ENCODE data around the gene NGEF. TPM values are rescaled to one million over a fixed set of nuclear protein-coding genes. Genes with fewer than 3 reads are reported as not detected.

NGEF gene
- total and polyA plus RNA-seq, 5 donors from 2014 or later: 0.21 TPM; not detected in 4

GRCh38 chr2:233049194-233049761, 36.2 kb upstream of the NGEF start:
- H3K27me3 ChIP-seq (ENCODE audit: control insufficient read depth, insufficient read depth, low read length): no peaks in the 10 kb centered on the region
- Mint-ChIP-seq H3K9me3 (no peaks in the 10 kb centered on the region), H3K36me3 (no peaks in the 10 kb centered on the region), H3K4me3 (no peak overlapping the region), H3K4me1 (peaks cover 0 to 12% (median 6%) of the 10 kb centered on the region in 4 donors), H3K27me3 (peaks cover 26% of the 10 kb centered on the region), H3K27ac (no peak overlapping the region)
- no peaks in the 10 kb centered on the region for H3K36me3 ChIP-seq (ENCODE audit: control insufficient read depth, insufficient read depth, low read length)
- no peak overlapping the region for H3K27ac ChIP-seq (ENCODE audit: insufficient read depth, low read length, poor library complexity, severe bottlenecking)
- H3K9me3 ChIP-seq (ENCODE audit: control insufficient read depth in 2 of 2, low read length in 2 of 2): no peaks in the 10 kb centered on the region
- ATAC-seq (ENCODE audit: low read depth in 2 of 2): no peak
- H3K4me3 ChIP-seq (ENCODE audit: low read depth, low read length): no peak overlapping the region
- DNase-seq: peak in 1 of 3 donors; percentile 26
- H3K4me1 ChIP-seq (ENCODE audit: control insufficient read depth, insufficient read depth, low read length, poor library complexity, severe bottlenecking): peaks cover 6% of the 10 kb centered on the region

DNA sequence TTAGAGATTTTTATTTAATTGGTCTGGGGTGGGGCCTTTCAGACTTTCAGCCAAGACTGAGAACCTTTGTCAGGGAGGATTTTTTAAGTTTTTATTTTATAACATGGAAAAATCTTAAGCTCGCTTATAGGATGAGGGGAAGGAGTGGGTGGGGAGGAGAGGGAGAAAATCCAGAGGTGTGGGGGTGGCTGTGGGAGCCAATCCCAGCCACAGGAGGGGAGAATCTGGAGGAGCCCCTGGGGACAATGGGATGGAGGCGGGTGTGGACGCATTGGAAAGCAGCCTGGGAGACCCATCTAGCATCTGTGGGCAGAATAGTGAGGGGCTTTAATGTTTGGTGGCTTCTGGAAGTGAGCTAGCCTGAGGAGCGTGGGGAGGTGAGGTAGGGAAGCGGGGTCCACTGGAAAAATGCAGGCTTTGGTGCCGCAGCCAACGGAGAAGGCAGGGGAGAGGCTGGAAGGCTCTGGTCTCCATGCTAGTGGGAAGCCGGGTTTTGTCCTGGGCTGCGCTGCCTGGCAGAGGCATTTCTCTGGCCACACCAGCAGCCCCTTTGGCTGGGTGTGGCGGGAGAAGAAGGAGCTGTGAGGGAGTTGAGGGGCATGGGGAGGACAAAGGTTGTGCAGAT, 35.6 kb upstream of the NGEF start:
- H3K27ac Mint-ChIP-seq: peak overlapping the region in 1 of 3 donors; percentile 20
- no peaks in the 10 kb centered on the region for H3K4me1 ChIP-seq (ENCODE audit: control insufficient read depth, insufficient read depth, low read length, poor library complexity, severe bottlenecking)
- no peak overlapping the region for H3K4me3 Mint-ChIP-seq

GRCh38 chr2:233047667-233048066, 34.6 kb upstream of the NGEF start:
- no peak overlapping the region for H3K4me3 Mint-ChIP-seq
- peaks cover 0 to 5% (median 2%) of the 10 kb centered on the region in 4 donors for H3K4me1 Mint-ChIP-seq
- DNase-seq: no peak
- Histone ChIP-seq H3K4me3 (ENCODE audit: low read depth, low read length) (no peak overlapping the region), H3K4me1 (ENCODE audit: control insufficient read depth, insufficient read depth, low read length, poor library complexity, severe bottlenecking) (no peaks in the 10 kb centered on the region), H3K27ac (ENCODE audit: insufficient read depth, low read length, poor library complexity, severe bottlenecking) (no peak overlapping the region), H3K27me3 (ENCODE audit: control insufficient read depth, insufficient read depth, low read length) (no peaks in the 10 kb centered on the region), H3K9me3 (ENCODE audit: control insufficient read depth in 2 of 2, low read length in 2 of 2) (no peaks in the 10 kb centered on the region), H3K36me3 (ENCODE audit: control insufficient read depth, insufficient read depth, low read length) (no peaks in the 10 kb centered on the region)
- H3K36me3 Mint-ChIP-seq: no peaks in the 10 kb centered on the region
- no peaks in the 10 kb centered on the region for H3K9me3 Mint-ChIP-seq
- peak overlapping the region in 1 of 3 donors; percentile 2 for H3K27ac Mint-ChIP-seq
- ATAC-seq (ENCODE audit: low read depth in 2 of 2): no peak
- peaks cover 20% of the 10 kb centered on the region for H3K27me3 Mint-ChIP-seq

More for the DNA sequence above, 35.6 kb upstream of the NGEF start:
- H3K27ac ChIP-seq (ENCODE audit: insufficient read depth, low read length, poor library complexity, severe bottlenecking): no peak overlapping the region
- DNase-seq (no peak), ATAC-seq (ENCODE audit: low read depth in 2 of 2) (no peak)
- no peaks in the 10 kb centered on the region for H3K36me3 Mint-ChIP-seq
- H3K4me1 Mint-ChIP-seq: peaks cover 0 to 6% (median 2%) of the 10 kb centered on the region in 4 donors
- H3K9me3 ChIP-seq (ENCODE audit: control insufficient read depth in 2 of 2, low read length in 2 of 2): no peaks in the 10 kb centered on the region
- peaks cover 21% of the 10 kb centered on the region for H3K27me3 Mint-ChIP-seq
- H3K9me3 Mint-ChIP-seq: no peaks in the 10 kb centered on the region
- no peaks in the 10 kb centered on the region for H3K36me3 ChIP-seq (ENCODE audit: control insufficient read depth, insufficient read depth, low read length)
- H3K4me3 ChIP-seq (ENCODE audit: low read depth, low read length): no peak overlapping the region
- H3K27me3 ChIP-seq (ENCODE audit: control insufficient read depth, insufficient read depth, low read length): no peaks in the 10 kb centered on the region

DNA sequence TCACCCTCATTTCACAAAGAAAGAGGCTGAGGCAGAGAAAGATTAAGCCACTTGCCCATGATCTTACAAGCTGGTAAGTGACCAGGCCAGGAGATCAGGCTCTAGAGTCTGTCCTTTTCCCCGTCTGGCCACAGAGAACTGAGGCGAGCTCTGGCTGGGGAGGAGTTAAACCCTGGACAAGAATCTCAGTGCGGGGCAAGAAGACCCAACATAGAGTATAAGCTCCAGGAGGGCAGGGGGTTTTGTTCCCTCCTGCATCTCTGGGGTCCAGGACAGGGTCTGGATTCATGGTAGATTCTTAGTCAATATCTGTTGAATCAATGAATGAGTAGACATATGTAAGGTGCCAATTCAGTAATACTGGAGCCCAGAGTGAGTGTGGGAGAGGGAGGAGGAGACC, 34.1 kb upstream of the NGEF start:
- H3K36me3 ChIP-seq (ENCODE audit: control insufficient read depth, insufficient read depth, low read length): no peaks in the 10 kb centered on the region
- no peaks in the 10 kb centered on the region for H3K4me1 ChIP-seq (ENCODE audit: control insufficient read depth, insufficient read depth, low read length, poor library complexity, severe bottlenecking)
- peaks cover under 1% of the 10 kb centered on the region for H3K27me3 ChIP-seq (ENCODE audit: control insufficient read depth, insufficient read depth, low read length)
- H3K27ac ChIP-seq (ENCODE audit: insufficient read depth, low read length, poor library complexity, severe bottlenecking): no peak overlapping the region
- no peaks in the 10 kb centered on the region for H3K9me3 ChIP-seq (ENCODE audit: control insufficient read depth in 2 of 2, low read length in 2 of 2)
- no peak overlapping the region for H3K27ac Mint-ChIP-seq
- peak overlapping the region in 1 of 4 donors; percentile 11 for H3K4me3 Mint-ChIP-seq
- DNase-seq: no peak
- no peak for ATAC-seq (ENCODE audit: low read depth in 2 of 2)
- H3K9me3 Mint-ChIP-seq: no peaks in the 10 kb centered on the region
- peaks cover 0 to 5% (median 2%) of the 10 kb centered on the region in 4 donors for H3K4me1 Mint-ChIP-seq
- no peak overlapping the region for H3K4me3 ChIP-seq (ENCODE audit: low read depth, low read length)
- no peaks in the 10 kb centered on the region for H3K36me3 Mint-ChIP-seq
- H3K27me3 Mint-ChIP-seq: peaks cover 20% of the 10 kb centered on the region

- no peaks in the 10 kb centered on the region for H3K36me3 Mint-ChIP-seq
- Histone ChIP-seq H3K27ac (ENCODE audit: insufficient read depth, low read length, poor library complexity, severe bottlenecking) (no peak overlapping the region), H3K4me3 (ENCODE audit: low read depth, low read length) (no peak overlapping the region), H3K9me3 (ENCODE audit: control insufficient read depth in 2 of 2, low read length in 2 of 2) (no peaks in the 10 kb centered on the region), H3K4me1 (ENCODE audit: control insufficient read depth, insufficient read depth, low read length, poor library complexity, severe bottlenecking) (no peaks in the 10 kb centered on the region), H3K36me3 (ENCODE audit: control insufficient read depth, insufficient read depth, low read length) (no peaks in the 10 kb centered on the region), H3K27me3 (ENCODE audit: control insufficient read depth, insufficient read depth, low read length) (peaks cover 3% of the 10 kb centered on the region)
- ATAC-seq (ENCODE audit: low read depth in 2 of 2): no peak
- H3K27me3 Mint-ChIP-seq: peaks cover 19% of the 10 kb centered on the region
- no peaks in the 10 kb centered on the region for H3K9me3 Mint-ChIP-seq
- no peak overlapping the region for H3K4me3 Mint-ChIP-seq
- no peak for DNase-seq
- H3K27ac Mint-ChIP-seq: no peak overlapping the region
- peaks cover 0 to 5% (median 2%) of the 10 kb centered on the region in 4 donors for H3K4me1 Mint-ChIP-seq
Observed at GRCh38 chr2:233044974-233045605, 32.0 kb upstream of the NGEF start.

GRCh38 chr2:233042549-233042948, 29.5 kb upstream of the NGEF start:
- Histone ChIP-seq H3K9me3 (ENCODE audit: control insufficient read depth in 2 of 2, low read length in 2 of 2) (no peaks in the 10 kb centered on the region), H3K4me3 (ENCODE audit: low read depth, low read length) (no peak overlapping the region), H3K27me3 (ENCODE audit: control insufficient read depth, insufficient read depth, low read length) (peaks cover 3% of the 10 kb centered on the region), H3K27ac (ENCODE audit: insufficient read depth, low read length, poor library complexity, severe bottlenecking) (no peak overlapping the region), H3K4me1 (ENCODE audit: control insufficient read depth, insufficient read depth, low read length, poor library complexity, severe bottlenecking) (no peaks in the 10 kb centered on the region), H3K36me3 (ENCODE audit: control insufficient read depth, insufficient read depth, low read length) (no peaks in the 10 kb centered on the region)
- H3K4me1 Mint-ChIP-seq: no peaks in the 10 kb centered on the region
- H3K9me3 Mint-ChIP-seq: no peaks in the 10 kb centered on the region
- no peak overlapping the region for H3K27ac Mint-ChIP-seq
- ATAC-seq (ENCODE audit: low read depth in 2 of 2): no peak
- no peak overlapping the region for H3K4me3 Mint-ChIP-seq
- peaks cover 15% of the 10 kb centered on the region for H3K27me3 Mint-ChIP-seq
- no peak for DNase-seq
- no peaks in the 10 kb centered on the region for H3K36me3 Mint-ChIP-seq

GRCh38 chr2:233041722-233042323, 28.8 kb upstream of the NGEF start:
- H3K36me3 ChIP-seq (ENCODE audit: control insufficient read depth, insufficient read depth, low read length): no peaks in the 10 kb centered on the region
- no peak overlapping the region for H3K27ac ChIP-seq (ENCODE audit: insufficient read depth, low read length, poor library complexity, severe bottlenecking)
- H3K4me1 ChIP-seq (ENCODE audit: control insufficient read depth, insufficient read depth, low read length, poor library complexity, severe bottlenecking): no peaks in the 10 kb centered on the region
- H3K4me3 Mint-ChIP-seq: no peak overlapping the region
- H3K27me3 ChIP-seq (ENCODE audit: control insufficient read depth, insufficient read depth, low read length): peaks cover 3% of the 10 kb centered on the region
- no peak for ATAC-seq (ENCODE audit: low read depth in 2 of 2)
- no peaks in the 10 kb centered on the region for H3K4me1 Mint-ChIP-seq
- no peak overlapping the region for H3K4me3 ChIP-seq (ENCODE audit: low read depth, low read length)
- H3K9me3 ChIP-seq (ENCODE audit: control insufficient read depth in 2 of 2, low read length in 2 of 2): no peaks in the 10 kb centered on the region
- DNase-seq: no peak
- H3K9me3 Mint-ChIP-seq: no peaks in the 10 kb centered on the region
- H3K27ac Mint-ChIP-seq: no peak overlapping the region
- no peaks in the 10 kb centered on the region for H3K36me3 Mint-ChIP-seq
- peaks cover 14% of the 10 kb centered on the region for H3K27me3 Mint-ChIP-seq
